GM12878 (cell line): ENCODE measurements around the gene SOS1. TPM values are rescaled to one million over a fixed set of nuclear protein-coding genes. Genes with fewer than 3 reads are reported as not detected.

Experiments
- ATAC-seq: fragments of 200-7000 bp; cut with Tn5 transposase; 3 replicates; pipeline ENCODE4 v1.9.1; 2020; ENCODE audit warnings: mild to moderate bottlenecking, moderate library complexity
- BruUV-seq: library from RNA; stranded (reverse); fragments of 400-500 nt; replicated peaks from 2 replicates; lab custom pipeline; 2021; lab: Mats Ljungman, UMichigan
- CTCF ChIA-PET: fragments of 300-600 bp; sonication (Branson Sonifier 250); formaldehyde crosslinking; extraction: SDS; loops from one replicate; lab custom pipeline; 2021; ENCODE audit warnings: inconsistent platforms; lab: Yijun Ruan, JAX
- POLR2A ChIA-PET: fragments of 350-600 bp; formaldehyde crosslinking; extraction: SDS; loops from one replicate; lab custom pipeline; 2021; ENCODE audit warnings: inconsistent platforms; lab: Charles Lee
- RAD21 ChIA-PET: fragments of 300-600 bp; sonication (Branson Sonifier 250); formaldehyde crosslinking; loops from one replicate; lab custom pipeline; 2023; ENCODE audit warnings: antibody characterized with exemption; ENCODE audit not compliant: unreplicated experiment; lab: Charles Lee
- SMC1A ChIA-PET: fragments of 300-600 bp; sonication (Branson Sonifier 250); formaldehyde crosslinking; loops from one replicate; lab custom pipeline; 2023; ENCODE audit not compliant: unreplicated experiment, uncharacterized antibody; lab: Charles Lee
- DNase-seq: peaks from one replicate; pipeline ENCODE4 v3.0.0-alpha.2; 2011; ENCODE audit warnings: low read depth, low spot score
- FAIRE-seq: peaks from 3 replicates; lab custom pipeline; 2011; peaks lifted over from hg19 to GRCh38; lab: Jason Lieb, UNC
- H2AFZ ChIP-seq: 2 replicates; pipeline ENCODE4 v1.6.0; 2011; ENCODE audit warnings: low read depth, low read length, control low read depth; ENCODE audit not compliant: control insufficient read depth
- H3K27ac ChIP-seq: 2 replicates; pipeline ENCODE4 v1.5.1; 2011; ENCODE audit warnings: control low read depth; ENCODE audit not compliant: control insufficient read depth, insufficient read depth
- H3K27me3 ChIP-seq, 2 experiments: replicated peaks in 1 of 2; 2 replicates each; pipeline versions ENCODE4 v1.6.0 to v1.6.1; 2011; ENCODE audit warnings: low read length in 1 of 2; ENCODE audit not compliant: control insufficient read depth in 2 of 2, insufficient read depth in 2 of 2
- H3K36me3 ChIP-seq, 2 experiments: 2 replicates each; pipeline ENCODE4 v1.5.1; 2011; ENCODE audit warnings: low read length in 1 of 2; ENCODE audit not compliant: control insufficient read depth in 2 of 2, insufficient read depth in 2 of 2
- H3K4me1 ChIP-seq: 2 replicates; pipeline ENCODE4 v1.6.1; 2011; ENCODE audit warnings: mild to moderate bottlenecking, low read length, moderate library complexity, mixed read lengths; ENCODE audit not compliant: control insufficient read depth, insufficient read depth
- H3K4me2 ChIP-seq: 2 replicates; pipeline ENCODE4 v1.6.0; 2011; ENCODE audit warnings: control low read depth; ENCODE audit not compliant: control insufficient read depth, insufficient read depth
- H3K4me3 ChIP-seq: fragments of 200-600 bp; sonication (generic); 2 replicates; pipeline ENCODE4 v1.5.1; 2016
- H3K79me2 ChIP-seq: 2 replicates; pipeline ENCODE4 v1.6.0; 2011; ENCODE audit warnings: low read length; ENCODE audit not compliant: control insufficient read depth, insufficient read depth
- H3K9ac ChIP-seq: 2 replicates; pipeline ENCODE4 v1.8.0; 2011; ENCODE audit warnings: low read length, control low read depth, mixed read lengths; ENCODE audit not compliant: control insufficient read depth, insufficient read depth
- H3K9me3 ChIP-seq: replicated peaks from 3 replicates; pipeline ENCODE4 v1.5.1; 2011; ENCODE audit warnings: mild to moderate bottlenecking, low read length; ENCODE audit not compliant: control insufficient read depth, insufficient read depth
- H4K20me1 ChIP-seq: 2 replicates; pipeline ENCODE4 v1.6.0; 2011; ENCODE audit not compliant: control insufficient read depth, insufficient read depth
- ATF2 ChIP-seq: IDR thresholded peaks from 2 replicates; pipeline ENCODE4 v1.6.1; 2012; ENCODE audit warnings: low read length, inconsistent platforms
- BHLHE40 ChIP-seq, 2 experiments: fragments of 450-650 bp in 1 of 2; IDR thresholded peaks; 2 replicates each; pipeline ENCODE4 v1.6.1; 2011 to 2017; ENCODE audit warnings: low read depth in 2 of 2, borderline replicate concordance in 1 of 2, improper control_type of control experiment in 1 of 2, low read length in 1 of 2, mild to moderate bottlenecking in 1 of 2
- EP300 ChIP-seq, 2 experiments: fragments of 150-350 bp in 1 of 2; IDR thresholded peaks; 2 replicates each; pipeline ENCODE4 v1.6.1; 2011 to 2012; ENCODE audit warnings: low read depth in 2 of 2, low read length in 2 of 2, borderline replicate concordance in 1 of 2, improper control_type of control experiment in 1 of 2, inconsistent platforms in 1 of 2; ENCODE audit not compliant: control insufficient read depth in 1 of 2
- FOXM1 ChIP-seq: IDR thresholded peaks from 2 replicates; pipeline ENCODE4 v1.6.1; 2012; ENCODE audit warnings: low read depth, mild to moderate bottlenecking, inconsistent platforms, low read length, moderate library complexity
- HSF1 ChIP-seq: fragments of 150-350 bp; IDR thresholded peaks from 2 replicates; pipeline ENCODE4 v1.6.1; 2014; ENCODE audit warnings: mild to moderate bottlenecking, low read depth, low read length
- IKZF2 ChIP-seq, 2 experiments: fragments of 450-650 bp; IDR thresholded peaks; 2 replicates each; pipeline ENCODE4 v1.6.1; 2017; ENCODE audit warnings: mild to moderate bottlenecking in 2 of 2, moderate library complexity in 2 of 2
- PAX8 ChIP-seq: fragments of 450-650 bp; IDR thresholded peaks from 2 replicates; pipeline ENCODE4 v1.6.1; 2017; ENCODE audit warnings: mild to moderate bottlenecking, moderate library complexity
- SMAD5 ChIP-seq: IDR thresholded peaks from 2 replicates; pipeline ENCODE4 v1.6.1; 2016; ENCODE audit warnings: antibody characterized with exemption, low read depth
- ZBED1 ChIP-seq: IDR thresholded peaks from 2 replicates; pipeline ENCODE4 v1.6.1; 2016; ENCODE audit warnings: borderline replicate concordance
- ZNF24 ChIP-seq: fragments of 450-650 bp; IDR thresholded peaks from 2 replicates; pipeline ENCODE4 v1.6.1; 2017; ENCODE audit warnings: antibody characterized with exemption, mild to moderate bottlenecking
- ZSCAN29 ChIP-seq: fragments of 450-650 bp; IDR thresholded peaks from 2 replicates; pipeline ENCODE4 v1.6.1; 2017; ENCODE audit warnings: mild to moderate bottlenecking, moderate library complexity
- in situ Hi-C: fragments of 300-500 bp; cut with MboI; formaldehyde crosslinking; loops from 9 replicates; pipeline ENCODE4 v1.14.3; 2018; ENCODE audit warnings: mixed read lengths
- intact Hi-C: fragments of 100-400 bp; cut with micrococcal nuclease; formaldehyde crosslinking; loops from one replicate; pipeline ENCODE4 v1.14.2; 2022; ENCODE audit not compliant: unreplicated experiment
- polyA plus RNA-seq, 11 experiments: library from polyadenylated mRNA; depleted of rRNA in 4 of 11; unstranded in 6 of 11; stranded (reverse) in 5 of 11; fragments of >200 nt; fragmentation: Nextera tagmentation in 4 of 11; fragmentation: Illumina TruSeq in 1 of 11; extraction: Ambion mirVana in 4 of 11; extraction: Trizol in 1 of 11; gene quantifications; 1 replicate in 1 of 11; 2 replicates in 10 of 11; pipeline versions ENCODE4 v1.2.1 to v1.2.3, GENCODE V29; 2011 to 2016; ENCODE audit warnings: inconsistent platforms in 2 of 11, missing spikeins in 2 of 11, low read depth in 1 of 11
- total RNA-seq, 4 experiments: library from RNA; depleted of rRNA in 3 of 4; stranded (reverse); fragments of >200 nt in 3 of 4; fragmentation: Illumina TruSeq in 1 of 4; extraction: Trizol in 1 of 4; gene quantifications; 2 replicates each; pipeline versions ENCODE4 v1.2.1 to v1.2.3, GENCODE V29; 2013 to 2021
- TF ChIP-seq, protein P1 (sequence below): fragments of 450-650 bp; IDR thresholded peaks from 2 replicates; pipeline ENCODE4 v1.6.1; 2017; ENCODE audit warnings: mild to moderate bottlenecking, moderate library complexity

The SOS1 gene
- total and polyA plus RNA-seq, 10 of the 15 experiments (the other 5 are each of a cell fraction or from before 2014, with no cell fraction given), result 2.1 to 24.1 (median 8.5) TPM

DNA sequence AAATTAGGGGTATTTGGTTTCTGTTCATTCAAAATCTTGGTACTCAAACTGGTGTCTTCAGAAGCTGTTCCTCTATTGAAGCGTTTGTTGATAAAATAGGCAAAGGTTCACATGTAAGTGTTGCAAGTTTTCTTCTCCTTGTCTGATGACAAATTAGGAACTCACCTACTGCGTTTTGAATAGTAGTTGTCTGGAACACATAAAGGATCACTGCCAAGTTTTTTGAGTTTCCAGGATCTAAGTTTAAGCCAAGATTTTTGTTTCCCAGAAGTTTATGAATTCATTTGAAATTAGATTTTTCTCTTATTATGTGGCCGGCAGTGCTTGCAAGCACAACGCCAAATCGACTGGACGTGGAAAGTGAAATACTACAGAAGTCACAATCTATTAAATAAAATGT, 145.8 kb downstream of the SOS1 start (continued):
- TF ChIP-seq FOXM1 (no peak), ZNF24 (no peak), ZSCAN29 (no peak)

DNA sequence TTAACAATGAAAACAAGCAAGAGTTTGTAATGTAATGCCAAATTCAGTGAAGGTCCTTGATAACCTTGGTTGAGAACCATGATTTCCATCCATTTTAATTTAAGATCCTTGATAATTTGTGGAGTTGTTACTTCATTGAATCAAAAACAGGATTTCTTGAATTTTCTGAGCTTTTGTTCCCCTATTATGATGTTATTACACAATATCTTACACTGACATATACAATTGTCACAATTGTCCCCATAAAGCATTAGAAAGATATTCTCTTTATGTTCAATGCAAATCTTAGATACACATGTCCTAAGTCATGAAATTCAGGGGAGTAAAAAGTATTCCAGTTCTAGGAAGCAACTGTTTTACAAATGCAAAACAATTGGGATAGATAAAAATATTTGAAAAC, 147.6 kb downstream of the SOS1 start:
- no peak overlapping the region for H3K4me3 ChIP-seq
- CTCF ChIA-PET, result interaction anchor here (0.5 to 3.8 kb wide), 2 partner anchors 11 to 26 kb away, joined by 3 to 13 read pairs; no protein-coding TSS in a partner anchor
- H3K27me3 ChIP-seq, result no peaks in the 10 kb centered on the region; a peak in 1 of 4 replicates
- no peaks in the 10 kb centered on the region for H3K36me3 ChIP-seq
- H3K4me1 ChIP-seq, result no peaks in the 10 kb centered on the region
- no peak for FAIRE-seq
- RAD21 ChIA-PET, result no interaction called here
- in situ Hi-C loops (no loop called here), intact Hi-C loops (no loop called here)
- no peak for ATAC-seq
- no peaks in the 10 kb centered on the region for H4K20me1 ChIP-seq
- BruUV-seq, result no TSS peak
- DNase-seq, result no peak
- no peaks in the 10 kb centered on the region for H3K79me2 ChIP-seq
- no peak overlapping the region for H3K4me2 ChIP-seq
- H3K27ac ChIP-seq, result no peak overlapping the region
- H2AFZ ChIP-seq, result no peak overlapping the region
- H3K9me3 ChIP-seq, result no peaks in the 10 kb centered on the region
- H3K9ac ChIP-seq, result no peak overlapping the region
- SMC1A ChIA-PET, result interaction anchor here (0.7 kb wide), 1 partner anchor 88 kb away, joined by 3 read pairs; no protein-coding TSS in a partner anchor
- POLR2A ChIA-PET, result interaction anchor here (0.5 kb wide), 1 partner anchor 204 kb away, joined by 9 read pairs; no protein-coding TSS in a partner anchor
- TF ChIP-seq SMAD5, result no peak
- TF ChIP-seq PAX8, result no peak
- no peak for TF ChIP-seq IKZF2 (IDR thresholded peaks at IDR 0.05)
- TF ChIP-seq ATF2, result no peak
- no peak for TF ChIP-seq HSF1
- no peak for TF ChIP-seq ZBED1
- TF ChIP-seq, protein P1, sequence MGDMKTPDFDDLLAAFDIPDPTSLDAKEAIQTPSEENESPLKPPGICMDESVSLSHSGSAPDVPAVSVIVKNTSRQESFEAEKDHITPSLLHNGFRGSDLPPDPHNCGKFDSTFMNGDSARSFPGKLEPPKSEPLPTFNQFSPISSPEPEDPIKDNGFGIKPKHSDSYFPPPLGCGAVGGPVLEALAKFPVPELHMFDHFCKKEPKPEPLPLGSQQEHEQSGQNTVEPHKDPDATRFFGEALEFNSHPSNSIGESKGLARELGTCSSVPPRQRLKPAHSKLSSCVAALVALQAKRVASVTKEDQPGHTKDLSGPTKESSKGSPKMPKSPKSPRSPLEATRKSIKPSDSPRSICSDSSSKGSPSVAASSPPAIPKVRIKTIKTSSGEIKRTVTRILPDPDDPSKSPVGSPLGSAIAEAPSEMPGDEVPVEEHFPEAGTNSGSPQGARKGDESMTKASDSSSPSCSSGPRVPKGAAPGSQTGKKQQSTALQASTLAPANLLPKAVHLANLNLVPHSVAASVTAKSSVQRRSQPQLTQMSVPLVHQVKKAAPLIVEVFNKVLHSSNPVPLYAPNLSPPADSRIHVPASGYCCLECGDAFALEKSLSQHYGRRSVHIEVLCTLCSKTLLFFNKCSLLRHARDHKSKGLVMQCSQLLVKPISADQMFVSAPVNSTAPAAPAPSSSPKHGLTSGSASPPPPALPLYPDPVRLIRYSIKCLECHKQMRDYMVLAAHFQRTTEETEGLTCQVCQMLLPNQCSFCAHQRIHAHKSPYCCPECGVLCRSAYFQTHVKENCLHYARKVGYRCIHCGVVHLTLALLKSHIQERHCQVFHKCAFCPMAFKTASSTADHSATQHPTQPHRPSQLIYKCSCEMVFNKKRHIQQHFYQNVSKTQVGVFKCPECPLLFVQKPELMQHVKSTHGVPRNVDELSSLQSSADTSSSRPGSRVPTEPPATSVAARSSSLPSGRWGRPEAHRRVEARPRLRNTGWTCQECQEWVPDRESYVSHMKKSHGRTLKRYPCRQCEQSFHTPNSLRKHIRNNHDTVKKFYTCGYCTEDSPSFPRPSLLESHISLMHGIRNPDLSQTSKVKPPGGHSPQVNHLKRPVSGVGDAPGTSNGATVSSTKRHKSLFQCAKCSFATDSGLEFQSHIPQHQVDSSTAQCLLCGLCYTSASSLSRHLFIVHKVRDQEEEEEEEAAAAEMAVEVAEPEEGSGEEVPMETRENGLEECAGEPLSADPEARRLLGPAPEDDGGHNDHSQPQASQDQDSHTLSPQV, result no peak
- TF ChIP-seq BHLHE40 (IDR thresholded peaks at IDR 0.05; ENCODE audit: borderline replicate concordance in 1 of 2, low read depth in 2 of 2, low read length in 1 of 2), result no peak
- TF ChIP-seq EP300 (IDR thresholded peaks at IDR 0.05; ENCODE audit: borderline replicate concordance in 1 of 2, control insufficient read depth in 1 of 2, low read depth in 2 of 2, low read length in 2 of 2), result no peak
